ENCODE results near the gene MYF6. TPM values are rescaled to one million over a fixed set of nuclear protein-coding genes. Genes with fewer than 3 reads are reported as not detected.

Gene MYF6
- total and polyA plus RNA-seq, 2 of the 8 experiments (the other 6 are each of a cell fraction or from before 2014, with no cell fraction given) = 0.39 TPM; not detected in 1

GRCh38 chr12:80701388-80701787 lies 6.0 kb upstream of the MYF6 start:
- H2BK120ac ChIP-seq (replicated peaks; ENCODE audit: low read depth, low read length) = no peak overlapping the region
- H3K56ac ChIP-seq (replicated peaks; ENCODE audit: insufficient read length, low read depth, low read length) = no peak overlapping the region
- H3K27ac ChIP-seq (ENCODE audit: low read depth, low read length) = no peak overlapping the region
- FAIRE-seq (no peak), DNase-seq (ENCODE audit: low read depth in 1 of 2, low spot score in 2 of 2) (no peak)
- no peaks in the 10 kb centered on the region for H3K9me3 ChIP-seq (ENCODE audit: insufficient read depth in 2 of 2, low read depth in 1 of 2, low read length in 1 of 2)
- no peak overlapping the region for H3K4me2 ChIP-seq (ENCODE audit: insufficient read depth in 1 of 2, low read depth in 2 of 2, low read length in 2 of 2)
- no peak overlapping the region for H4K8ac ChIP-seq (ENCODE audit: extremely low read depth, insufficient read depth, low read length)
- H3K4ac ChIP-seq (replicated peaks; ENCODE audit: insufficient read length, low read depth, low read length) = no peak overlapping the region
- H3K79me1 ChIP-seq (ENCODE audit: low read depth, low read length) = no peaks in the 10 kb centered on the region
- H3K4me3 ChIP-seq (ENCODE audit: extremely low read depth in 1 of 4, insufficient read depth in 2 of 4, low read depth in 3 of 4, low read length in 4 of 4) = no peak overlapping the region
- no peaks in the 10 kb centered on the region for H3K23me2 ChIP-seq (ENCODE audit: low read depth, low read length)
- CTCF ChIA-PET (ENCODE audit: partially characterized antibody) = interaction anchor here (2.6 kb wide), 1 partner anchor 9 kb away, joined by 9 read pairs; no protein-coding TSS in a partner anchor
- H3K23ac ChIP-seq (ENCODE audit: insufficient read length) = no peak overlapping the region
- H3K9ac ChIP-seq (replicated peaks in 1 of 4; ENCODE audit: extremely low read depth in 1 of 4, low read depth in 3 of 4, low read length in 3 of 4) = no peak overlapping the region
- WGBS, 2 experiments (ENCODE audit: extremely low coverage in 1 of 2, insufficient coverage in 1 of 2, insufficient read length in 1 of 2, insufficient replicate concordance in 2 of 2, low coverage in 1 of 2, low lambda C conversion rate in 2 of 2, missing lambda C conversion rate in 1 of 2) = 87% methylated on average over 2 of the region's 2 CpGs; no CpG with 5 or more reads in 1 of the 2 experiments
- no peak overlapping the region for H2BK5ac ChIP-seq (ENCODE audit: low read depth, low read length)
- no peak overlapping the region for H4K5ac ChIP-seq (ENCODE audit: insufficient read length, low read depth, low read length)
- no peaks in the 10 kb centered on the region for H3K36me3 ChIP-seq (ENCODE audit: control insufficient read depth in 2 of 4, insufficient read depth in 4 of 4, low read length in 3 of 4)
- H3K27me3 ChIP-seq (replicated peaks in 1 of 4; ENCODE audit: control insufficient read depth in 3 of 4, extremely low read depth in 1 of 4, insufficient read depth in 3 of 4, low read length in 3 of 4) = peaks cover 5 to 18% (median 12%) of the 10 kb centered on the region in 4 experiments; a peak in 6 of 7 replicates
- no peak overlapping the region for H3K18ac ChIP-seq (ENCODE audit: extremely low read depth, low read length)
- peaks cover 0 to 4% (median 2%) of the 10 kb centered on the region in 4 experiments; a peak in 4 of 7 replicates for H3K4me1 ChIP-seq (replicated peaks in 1 of 4; ENCODE audit: control insufficient read depth in 3 of 4, insufficient read depth in 4 of 4, low read length in 3 of 4)
- POLR2A ChIA-PET (ENCODE audit: partially characterized antibody) = interaction anchor here (1.7 kb wide), 1 partner anchor 17 kb away, joined by 3 read pairs; no protein-coding TSS in a partner anchor
- H3K79me2 ChIP-seq (ENCODE audit: control insufficient read depth in 1 of 2, insufficient read depth in 2 of 2, low read length in 2 of 2) = no peaks in the 10 kb centered on the region
- no peak overlapping the region for H3K14ac ChIP-seq (ENCODE audit: insufficient read length)
- no peak overlapping the region for H2BK15ac ChIP-seq (ENCODE audit: low read length)
- TF ChIP-seq ATF2 (IDR thresholded peaks at IDR 0.05; ENCODE audit: low read length) = no peak
- TF ChIP-seq RXRA (IDR thresholded peaks at IDR 0.05; ENCODE audit: insufficient read depth, low read depth, low read length) = no peak
- no peak for TF ChIP-seq E2F6 (IDR thresholded peaks at IDR 0.05)
- no peak for TF ChIP-seq TCF12 (IDR thresholded peaks at IDR 0.05; ENCODE audit: low read depth, low read length)
- TF ChIP-seq NANOG (IDR thresholded peaks at IDR 0.05; ENCODE audit: insufficient read depth, low read depth, low read length, poor library complexity, severe bottlenecking) = no peak
- no peak overlapping the region for H2BK12ac ChIP-seq (ENCODE audit: low read depth, low read length)
- H2AFZ ChIP-seq (ENCODE audit: low read length) = no peak overlapping the region
- no peaks in the 10 kb centered on the region for H4K20me1 ChIP-seq (replicated peaks in 1 of 2; ENCODE audit: control insufficient read depth in 1 of 2, insufficient read depth in 2 of 2, low read length in 2 of 2)
- no peak overlapping the region for H2BK20ac ChIP-seq (ENCODE audit: low read length)
- H4K91ac ChIP-seq (replicated peaks; ENCODE audit: insufficient read length, low read length) = no peak overlapping the region
- H2AK5ac ChIP-seq (ENCODE audit: low read depth, low read length) = no peak overlapping the region

Measured in H1 (cell line).